Measurements from ENCODE around the gene IPO5. TPM values are rescaled to one million over a fixed set of nuclear protein-coding genes. Genes with fewer than 3 reads are reported as not detected.

The IPO5 gene
- total and polyA plus RNA-seq, 2 of the 4 experiments (the other 2 are of a cell fraction), result 89.2 to 270 TPM

GRCh38 chr13:97971519-97971918, 18.0 kb downstream of the IPO5 start:
- no peak overlapping the region for H2BK20ac ChIP-seq (ENCODE audit: low read depth, low read length)
- H3K27ac ChIP-seq (ENCODE audit: insufficient read depth, low read length), result no peak overlapping the region
- DNase-seq (no peak), ATAC-seq (ENCODE audit: low read depth) (no peak)
- no peaks in the 10 kb centered on the region for H3K9me3 ChIP-seq (ENCODE audit: control insufficient read depth, insufficient read depth, low read length)
- no peak overlapping the region for H2AK9ac ChIP-seq (replicated peaks; ENCODE audit: low read depth, low read length, poor library complexity)
- no peak overlapping the region for H2AFZ ChIP-seq (replicated peaks; ENCODE audit: low read length, poor library complexity)
- H4K91ac ChIP-seq (ENCODE audit: insufficient read depth, low read depth, low read length), result no peak overlapping the region
- WGBS, 2 experiments (ENCODE audit: extremely low coverage in 2 of 2, insufficient read length in 1 of 2), result 100% methylated on average over 1 of the region's 5 CpGs; no CpG with 5 or more reads in 1 of the 2 experiments
- H3K36me3 ChIP-seq (ENCODE audit: control insufficient read depth, insufficient read depth, low read length), result no peaks in the 10 kb centered on the region
- no peak overlapping the region for H3K14ac ChIP-seq (replicated peaks; ENCODE audit: low read depth, low read length)
- no peak overlapping the region for H3K4me3 ChIP-seq (ENCODE audit: insufficient read depth, low read depth, low read length)
- H3K79me1 ChIP-seq (ENCODE audit: low read depth in 1 of 2, low read length in 2 of 2), result no peaks in the 10 kb centered on the region; a peak in 1 of 4 replicates
- H2BK15ac ChIP-seq (ENCODE audit: low read depth, low read length), result no peak overlapping the region
- no peak overlapping the region for H3K9ac ChIP-seq (ENCODE audit: low read depth, low read length)
- no peaks in the 10 kb centered on the region for H3K27me3 ChIP-seq (ENCODE audit: control insufficient read depth, insufficient read depth, low read length)
- H3K18ac ChIP-seq (ENCODE audit: low read depth, low read length), result no peak overlapping the region
- no peak overlapping the region for H4K8ac ChIP-seq (ENCODE audit: low read depth in 2 of 2, low read length in 2 of 2)
- intact Hi-C loops (cut with micrococcal nuclease) (loop anchor here (10.0 kb wide), 1 partner anchor 87 kb away; no protein-coding TSS in a partner anchor), dilution Hi-C loops (cut with HindIII; ENCODE audit: low sequenced_read_pairs, unreplicated experiment) (no loop called here), in situ Hi-C loops (cut with MboI; ENCODE audit: low sequenced_read_pairs) (no loop called here)
- POLR2A ChIA-PET (ENCODE audit: unreplicated experiment), result no interaction called here
- H3K23ac ChIP-seq (ENCODE audit: low read depth, low read length), result no peak overlapping the region
- no peak overlapping the region for H2BK5ac ChIP-seq (ENCODE audit: low read depth, low read length, poor library complexity, severe bottlenecking)
- no peak overlapping the region for H2BK120ac ChIP-seq (ENCODE audit: low read depth, low read length)
- no peak overlapping the region for H3K56ac ChIP-seq (ENCODE audit: extremely low read depth, insufficient read depth, low read length)
- H3K4me2 ChIP-seq (ENCODE audit: low read depth, low read length), result no peak overlapping the region
- H3K4ac ChIP-seq (ENCODE audit: low read depth, low read length), result no peak overlapping the region
- CTCF ChIA-PET, result interaction anchor here (1.0 kb wide), 1 partner anchor 116 kb away, joined by 3 read pairs; no protein-coding TSS in a partner anchor
- H3K9me1 ChIP-seq (ENCODE audit: insufficient read depth, low read length), result no peaks in the 10 kb centered on the region
- peaks cover 2% of the 10 kb centered on the region; the same call in 1 of the 2 replicates for H3K4me1 ChIP-seq (ENCODE audit: control insufficient read depth, insufficient read depth, low read length)
- no peak overlapping the region for H2AK5ac ChIP-seq (ENCODE audit: low read depth, low read length)
- TF ChIP-seq MAZ (IDR thresholded peaks at IDR 0.05; ENCODE audit: borderline replicate concordance, low read depth, low read length), result no peak
- no peak for TF ChIP-seq MAFK (IDR thresholded peaks at IDR 0.05; ENCODE audit: low read depth, low read length)
- no peak for TF ChIP-seq SMC3 (IDR thresholded peaks at IDR 0.05; ENCODE audit: low read depth, low read length)
- no TSS peak for BruUV-seq (replicated peaks)
- no peak overlapping the region for H4K5ac ChIP-seq (ENCODE audit: low read depth, low read length)
- H4K20me1 ChIP-seq (ENCODE audit: insufficient read depth, low read length), result no peaks in the 10 kb centered on the region

All from IMR-90 (cell line).